Kidney epithelial cell (primary cell): Measurements from ENCODE around the gene ME3. TPM values are rescaled to one million over a fixed set of nuclear protein-coding genes. Genes with fewer than 3 reads are reported as not detected.

Experiments
- DNase-seq: peaks from one replicate; pipeline ENCODE4 v3.0.0-alpha.2; 2010; ENCODE audit warnings: low read depth
- H3K27me3 ChIP-seq: 2 replicates; pipeline ENCODE4 v1.6.0; 2011; ENCODE audit warnings: low read length; ENCODE audit not compliant: control insufficient read depth, insufficient read depth
- H3K36me3 ChIP-seq: 2 replicates; pipeline ENCODE4 v1.5.1; 2011; ENCODE audit warnings: low read length; ENCODE audit not compliant: control insufficient read depth, insufficient read depth
- H3K4me3 ChIP-seq: 2 replicates; pipeline ENCODE4 v1.5.1; 2011; ENCODE audit warnings: low read depth, mild to moderate bottlenecking, control low read depth, low read length
- total RNA-seq: library from RNA; depleted of rRNA; stranded (reverse); fragments of >200 nt; gene quantifications from 2 replicates; pipeline ENCODE4 v1.2.3, GENCODE V29; 2015
- TF ChIP-seq, protein P1 (sequence below): IDR thresholded peaks from 2 replicates; pipeline ENCODE4 v1.5.1; 2011; ENCODE audit warnings: mild to moderate bottlenecking, moderate library complexity, low read length, control low read depth, inconsistent platforms; ENCODE audit not compliant: insufficient read depth, poor library complexity, severe bottlenecking

ME3 gene
- total RNA-seq, 1 donor from 2014 or later = 35.7 TPM

DNA sequence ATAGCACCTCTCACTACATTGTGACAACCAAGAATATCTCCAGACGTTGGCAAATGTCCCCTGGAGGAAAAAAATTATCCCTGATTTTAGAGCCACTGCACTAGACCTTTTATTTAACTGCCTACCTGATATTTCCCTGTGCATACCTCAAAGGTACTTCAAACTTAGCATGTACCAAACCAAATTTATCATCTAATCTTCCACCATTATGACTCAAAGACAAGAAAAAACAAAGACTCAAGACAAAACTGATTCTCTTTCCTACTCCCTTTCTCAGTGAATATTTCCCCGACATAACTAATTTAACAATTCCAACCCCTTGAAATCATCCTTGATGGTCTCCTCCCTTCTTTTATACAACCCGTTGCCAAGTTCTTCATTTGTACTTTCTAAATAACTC lies 161.7 kb downstream of the ME3 start:
- DNase-seq = no peak
- Histone ChIP-seq H3K27me3 (no peaks in the 10 kb centered on the region), H3K36me3 (no peaks in the 10 kb centered on the region), H3K4me3 (no peak overlapping the region)
- TF ChIP-seq, protein P1, sequence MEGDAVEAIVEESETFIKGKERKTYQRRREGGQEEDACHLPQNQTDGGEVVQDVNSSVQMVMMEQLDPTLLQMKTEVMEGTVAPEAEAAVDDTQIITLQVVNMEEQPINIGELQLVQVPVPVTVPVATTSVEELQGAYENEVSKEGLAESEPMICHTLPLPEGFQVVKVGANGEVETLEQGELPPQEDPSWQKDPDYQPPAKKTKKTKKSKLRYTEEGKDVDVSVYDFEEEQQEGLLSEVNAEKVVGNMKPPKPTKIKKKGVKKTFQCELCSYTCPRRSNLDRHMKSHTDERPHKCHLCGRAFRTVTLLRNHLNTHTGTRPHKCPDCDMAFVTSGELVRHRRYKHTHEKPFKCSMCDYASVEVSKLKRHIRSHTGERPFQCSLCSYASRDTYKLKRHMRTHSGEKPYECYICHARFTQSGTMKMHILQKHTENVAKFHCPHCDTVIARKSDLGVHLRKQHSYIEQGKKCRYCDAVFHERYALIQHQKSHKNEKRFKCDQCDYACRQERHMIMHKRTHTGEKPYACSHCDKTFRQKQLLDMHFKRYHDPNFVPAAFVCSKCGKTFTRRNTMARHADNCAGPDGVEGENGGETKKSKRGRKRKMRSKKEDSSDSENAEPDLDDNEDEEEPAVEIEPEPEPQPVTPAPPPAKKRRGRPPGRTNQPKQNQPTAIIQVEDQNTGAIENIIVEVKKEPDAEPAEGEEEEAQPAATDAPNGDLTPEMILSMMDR = no peak

DNA sequence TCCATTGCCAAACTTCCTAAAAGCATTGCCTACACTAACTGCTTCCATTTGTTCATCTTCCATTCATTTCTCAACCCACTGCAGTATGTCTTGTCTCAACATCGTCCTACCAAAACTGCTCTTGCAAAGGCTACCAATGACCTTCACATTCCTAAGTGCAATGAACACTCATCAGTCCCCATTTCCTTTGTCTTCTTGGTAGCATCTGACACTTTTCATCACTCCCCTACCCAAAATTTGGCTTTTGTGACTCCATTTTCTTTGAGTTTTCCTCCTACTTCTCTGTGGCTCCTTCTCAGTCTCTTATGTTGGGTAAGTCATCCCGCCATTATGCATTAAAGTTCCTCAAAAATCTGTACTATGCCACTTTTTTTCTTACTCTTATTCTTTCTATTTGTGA lies 162.3 kb downstream of the ME3 start:
- no peaks in the 10 kb centered on the region for H3K36me3 ChIP-seq
- TF ChIP-seq, protein P1 = no peak
- H3K4me3 ChIP-seq = no peak overlapping the region
- no peak for DNase-seq
- no peaks in the 10 kb centered on the region for H3K27me3 ChIP-seq

- no peaks in the 10 kb centered on the region for H3K36me3 ChIP-seq
- TF ChIP-seq, protein P1 = no peak
- no peak overlapping the region for H3K4me3 ChIP-seq
- DNase-seq = no peak
- no peaks in the 10 kb centered on the region for H3K27me3 ChIP-seq
Observed at GRCh38 chr11:86509588-86509974, 162.8 kb downstream of the ME3 start.

DNA sequence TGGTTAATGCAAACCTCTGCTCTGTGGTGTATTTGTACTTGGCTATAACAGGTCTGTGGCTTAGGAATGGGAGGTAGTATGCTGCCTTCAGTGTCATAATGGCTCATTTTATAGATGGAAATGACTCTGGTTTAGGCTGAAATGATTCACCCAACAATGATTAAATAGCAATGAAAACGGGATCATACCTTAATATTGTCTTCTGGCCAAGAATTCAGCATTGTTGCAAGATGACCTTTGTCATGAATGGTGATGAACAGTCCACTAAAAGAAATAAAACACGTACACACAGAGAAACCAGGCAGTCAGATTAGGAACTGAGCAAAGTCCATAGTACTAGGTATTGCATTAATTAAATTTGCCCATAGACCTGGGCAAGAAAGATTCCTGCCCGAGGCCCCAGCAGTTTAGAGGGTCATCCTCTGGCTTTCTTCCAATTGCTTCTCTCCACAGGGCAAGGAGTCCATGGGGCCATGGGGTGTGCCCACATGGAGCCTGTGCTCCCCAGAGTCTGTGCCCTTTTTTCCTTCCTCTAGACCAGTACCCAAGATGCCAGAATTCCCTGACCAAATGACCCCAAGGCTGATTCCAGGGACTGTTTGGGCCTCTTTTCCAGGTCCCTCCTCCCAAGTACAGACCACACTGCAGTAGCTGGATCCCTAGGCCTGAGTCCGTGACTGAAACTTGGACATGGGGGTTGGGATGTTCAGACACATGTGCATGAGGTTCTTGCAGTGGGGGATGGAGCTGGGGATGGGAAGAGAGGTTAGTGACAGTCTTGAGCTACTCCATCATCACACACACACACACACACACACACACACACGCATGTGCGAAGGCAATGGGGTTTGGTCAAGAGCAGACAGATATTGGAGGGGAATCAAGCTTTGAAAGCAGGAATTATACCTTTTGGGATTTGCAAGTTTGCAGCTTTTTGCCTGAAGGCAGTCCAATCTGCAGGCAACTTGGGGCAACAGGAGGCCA lies 163.5 kb downstream of the ME3 start:
- no peaks in the 10 kb centered on the region for H3K27me3 ChIP-seq
- no peak overlapping the region for H3K4me3 ChIP-seq
- no peak for DNase-seq
- TF ChIP-seq, protein P1 = no peak
- no peaks in the 10 kb centered on the region for H3K36me3 ChIP-seq

- Histone ChIP-seq H3K4me3 (no peak overlapping the region), H3K27me3 (no peaks in the 10 kb centered on the region), H3K36me3 (no peaks in the 10 kb centered on the region)
- TF ChIP-seq, protein P1 = no peak
- no peak for DNase-seq
Observed at GRCh38 chr11:86507249-86507845, 165.1 kb downstream of the ME3 start.

GRCh38 chr11:86506235-86506634 lies 166.2 kb downstream of the ME3 start:
- no peaks in the 10 kb centered on the region for H3K36me3 ChIP-seq
- TF ChIP-seq, protein P1 = no peak
- no peak for DNase-seq
- H3K4me3 ChIP-seq = no peak overlapping the region
- no peaks in the 10 kb centered on the region for H3K27me3 ChIP-seq
